Measurements from ENCODE around the gene ATOX1.
A peak's percentile ranks its signal among the peaks of the same experiment; 100 is the strongest.
"Not testable (repeated sequence)": the region's sequence is repeated elsewhere in the genome, so short reads cannot be mapped to it uniquely, and the experiment has no call there.

ATOX1 gene

DNA sequence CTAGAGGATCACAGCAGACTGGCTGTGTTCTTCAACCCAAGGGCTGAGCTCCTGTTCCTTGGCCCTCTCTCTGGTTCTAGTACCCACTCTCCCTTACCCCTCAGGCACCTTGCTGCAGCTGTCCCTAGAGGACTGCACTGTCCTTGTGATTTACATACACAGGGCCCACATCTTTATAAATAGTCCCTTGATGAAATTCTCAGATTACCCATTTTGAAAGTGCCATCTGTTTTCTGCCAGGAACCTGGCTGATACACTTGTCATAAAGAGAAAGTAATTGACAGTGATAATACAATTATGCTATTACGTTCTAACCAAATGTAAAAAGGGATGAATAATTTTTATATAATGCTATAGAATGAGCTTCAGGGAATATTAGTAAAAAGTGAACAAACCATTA, 55.2 kb downstream of the ATOX1 start:
- H3K4me1 ChIP-seq = peaks cover 22% of the 10 kb centered on the region
- H3K27me3 ChIP-seq = no peaks in the 10 kb centered on the region
- no peak for TF ChIP-seq Cebpa-rat (IDR thresholded peaks at IDR 0.05)
- peak overlapping the region; percentile 12; the same call in 1 of the 2 replicates for H3K9ac ChIP-seq
- 0 out of 2 replicates have a peak overlapping the region, but pooled peaks have one; percentile 24 for H3K4me2 ChIP-seq
- H4K20me1 ChIP-seq = no peaks in the 10 kb centered on the region
- H3K9me3 ChIP-seq = no peaks in the 10 kb centered on the region
- no peak overlapping the region for H3K4me3 ChIP-seq
- no peak overlapping the region for H3K27ac ChIP-seq
- no peaks in the 10 kb centered on the region for H3K36me3 ChIP-seq

- H3K27ac ChIP-seq = no peak overlapping the region
Observed at GRCh38 chr5:151700820-151701219, 57.6 kb downstream of the ATOX1 start.

GRCh38 chr5:151700296-151700695, 58.1 kb downstream of the ATOX1 start:
- Histone ChIP-seq H3K4me2 (peak overlapping the region; percentile 44; the same call in 1 of the 2 replicates), H3K9ac (no peak overlapping the region), H3K9me3 (no peaks in the 10 kb centered on the region), H3K4me1 (peaks cover 22% of the 10 kb centered on the region), H3K27ac (no peak overlapping the region), H3K27me3 (no peaks in the 10 kb centered on the region), H3K4me3 (no peak overlapping the region), H3K36me3 (no peaks in the 10 kb centered on the region), H4K20me1 (no peaks in the 10 kb centered on the region)
- TF ChIP-seq Cebpa-rat (IDR thresholded peaks at IDR 0.05) = no peak

More at GRCh38 chr5:151700820-151701219, 57.6 kb downstream of the ATOX1 start:
- H3K27me3 ChIP-seq = no peaks in the 10 kb centered on the region
- no peak overlapping the region for H3K4me3 ChIP-seq
- no peaks in the 10 kb centered on the region for H3K36me3 ChIP-seq
- peak overlapping the region; percentile 44 for H3K4me2 ChIP-seq
- no peak for TF ChIP-seq Cebpa-rat (IDR thresholded peaks at IDR 0.05)
- no peak overlapping the region for H3K9ac ChIP-seq
- H3K4me1 ChIP-seq = peaks cover 22% of the 10 kb centered on the region
- H4K20me1 ChIP-seq = no peaks in the 10 kb centered on the region
- no peaks in the 10 kb centered on the region for H3K9me3 ChIP-seq

DNA sequence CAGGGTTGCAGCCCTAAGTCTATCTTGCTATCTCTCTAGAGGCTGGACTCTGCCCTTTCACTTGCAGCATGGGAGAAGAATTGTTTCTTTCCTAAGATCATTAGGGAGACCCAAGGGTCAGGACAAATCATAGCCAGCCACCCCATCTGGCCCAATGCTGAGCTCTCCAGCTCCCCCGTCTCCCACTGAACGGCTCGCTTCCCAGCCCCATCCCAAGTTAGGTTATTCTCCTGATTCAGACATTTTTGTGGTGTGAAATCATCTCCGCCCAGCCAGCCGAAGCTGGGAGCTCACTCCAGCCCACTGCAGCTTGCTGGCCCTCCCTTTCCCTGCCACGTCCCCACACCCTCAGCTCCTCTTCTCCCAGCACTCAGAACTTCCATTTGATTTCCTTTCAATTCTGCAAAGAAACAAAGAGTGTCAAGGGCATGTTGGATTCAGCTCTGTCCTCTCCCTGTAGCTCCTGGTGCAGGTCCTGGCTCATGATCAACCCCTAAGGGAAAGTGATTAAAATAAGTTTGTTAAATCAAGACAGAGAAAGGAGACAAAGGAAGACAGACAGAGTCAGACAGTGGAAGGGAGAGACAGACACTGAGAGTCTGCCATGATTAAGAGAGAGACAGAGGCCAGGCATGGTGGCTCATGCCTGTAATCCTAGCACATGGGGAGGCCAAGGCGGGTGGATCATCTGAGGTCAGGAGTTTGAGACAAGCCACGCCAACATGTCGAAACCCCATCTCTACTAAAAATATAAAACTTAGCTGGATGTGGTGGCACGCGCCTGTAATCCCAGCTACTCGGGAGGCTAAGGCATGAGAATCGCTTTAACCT, 59.1 kb downstream of the ATOX1 start:
- Histone ChIP-seq H3K27ac (no peak overlapping the region), H3K4me3 (no peak overlapping the region), H3K9ac (no peak overlapping the region)

GRCh38 chr5:151698081-151698480, 60.4 kb downstream of the ATOX1 start:
- H3K4me3 ChIP-seq, H3K4me2 ChIP-seq, H3K27ac ChIP-seq, H3K27me3 ChIP-seq, H3K9ac ChIP-seq, H4K20me1 ChIP-seq, H3K36me3 ChIP-seq, H3K9me3 ChIP-seq: not testable (repeated sequence)
- peaks cover 18% of the 10 kb centered on the region for H3K4me1 ChIP-seq

More for the DNA sequence above, 59.1 kb downstream of the ATOX1 start:
- H3K36me3 ChIP-seq = no peaks in the 10 kb centered on the region
- TF ChIP-seq Cebpa-rat (IDR thresholded peaks at IDR 0.05) = no peak
- H3K9me3 ChIP-seq = no peaks in the 10 kb centered on the region
- peaks cover 22% of the 10 kb centered on the region for H3K4me1 ChIP-seq
- H3K4me2 ChIP-seq = no peak overlapping the region
- H3K27me3 ChIP-seq = no peaks in the 10 kb centered on the region
- H4K20me1 ChIP-seq = no peaks in the 10 kb centered on the region

DNA sequence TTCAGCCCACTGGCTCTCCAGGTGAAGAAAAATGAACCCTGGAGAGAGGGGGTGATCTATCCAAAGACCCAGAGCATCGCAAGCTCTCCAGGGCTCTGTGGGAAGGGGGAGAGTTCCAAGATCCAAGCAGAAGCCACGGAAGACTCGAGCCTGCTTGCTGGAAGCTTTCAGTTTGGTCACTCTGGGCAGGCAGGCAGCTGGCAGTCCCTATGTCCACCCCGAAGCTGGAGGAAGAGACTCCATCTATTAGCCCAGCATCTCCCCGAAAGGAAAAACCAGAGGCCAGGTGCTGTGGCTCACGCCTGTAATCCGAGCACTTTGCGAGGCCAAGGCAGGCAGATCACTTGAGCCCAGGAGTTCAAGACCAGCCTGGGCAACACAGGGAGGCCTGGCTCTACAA, 61.0 kb downstream of the ATOX1 start:
- Histone ChIP-seq H3K27ac (no peak overlapping the region), H3K36me3 (no peaks in the 10 kb centered on the region), H3K27me3 (no peaks in the 10 kb centered on the region), H3K4me2 (no peak overlapping the region), H3K9me3 (no peaks in the 10 kb centered on the region), H3K4me3 (no peak overlapping the region), H3K9ac (no peak overlapping the region), H4K20me1 (no peaks in the 10 kb centered on the region), H3K4me1 (peaks cover 13% of the 10 kb centered on the region)
- no peak for TF ChIP-seq Cebpa-rat (IDR thresholded peaks at IDR 0.05)

DNA sequence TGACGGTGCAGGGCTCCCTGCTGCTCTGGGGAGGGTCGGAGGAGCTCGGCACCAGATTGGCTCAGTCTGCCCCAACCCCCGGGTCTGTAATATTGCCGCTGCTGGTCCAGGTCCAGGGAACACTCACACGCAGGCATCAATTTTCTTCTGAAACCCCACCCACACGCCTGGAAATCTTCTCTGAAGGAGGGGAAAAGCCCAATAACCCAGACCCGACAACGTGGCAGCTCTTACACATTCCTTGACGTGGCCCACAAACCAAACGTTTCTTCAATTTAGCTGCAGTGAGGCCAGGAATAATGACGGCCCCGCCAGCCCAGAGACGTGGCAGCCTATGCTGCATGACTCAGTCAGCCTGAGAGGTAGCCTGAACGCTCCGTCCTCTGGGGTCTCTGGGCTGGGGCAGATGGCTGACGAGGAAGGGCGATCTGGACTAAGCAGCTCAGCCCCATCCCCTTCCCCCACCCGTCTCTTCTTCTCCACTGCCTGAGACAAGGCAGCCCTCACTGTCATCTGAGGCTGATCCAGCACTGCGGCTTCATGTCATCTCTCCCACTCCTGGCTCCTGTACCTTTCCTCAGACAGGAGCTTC, 61.9 kb downstream of the ATOX1 start:
- TF ChIP-seq Cebpa-rat (IDR thresholded peaks at IDR 0.05) = no peak
- H4K20me1 ChIP-seq = no peaks in the 10 kb centered on the region
- H3K9me3 ChIP-seq = no peaks in the 10 kb centered on the region
- no peak overlapping the region for H3K9ac ChIP-seq
- no peaks in the 10 kb centered on the region for H3K27me3 ChIP-seq
- H3K4me2 ChIP-seq = no peak overlapping the region
- H3K27ac ChIP-seq = no peak overlapping the region
- H3K4me1 ChIP-seq = peaks cover 13% of the 10 kb centered on the region
- H3K36me3 ChIP-seq = no peaks in the 10 kb centered on the region
- H3K4me3 ChIP-seq = no peak overlapping the region

GRCh38 chr5:151695464-151695863, 63.0 kb downstream of the ATOX1 start:
- peaks cover 3% of the 10 kb centered on the region for H3K4me1 ChIP-seq
- H3K27me3 ChIP-seq = no peaks in the 10 kb centered on the region
- no peak overlapping the region for H3K4me2 ChIP-seq
- H4K20me1 ChIP-seq = no peaks in the 10 kb centered on the region
- TF ChIP-seq Cebpa-rat (IDR thresholded peaks at IDR 0.05) = no peak
- H3K9me3 ChIP-seq = no peaks in the 10 kb centered on the region
- no peak overlapping the region for H3K9ac ChIP-seq
- no peak overlapping the region for H3K27ac ChIP-seq
- no peak overlapping the region for H3K4me3 ChIP-seq
- no peaks in the 10 kb centered on the region for H3K36me3 ChIP-seq

DNA sequence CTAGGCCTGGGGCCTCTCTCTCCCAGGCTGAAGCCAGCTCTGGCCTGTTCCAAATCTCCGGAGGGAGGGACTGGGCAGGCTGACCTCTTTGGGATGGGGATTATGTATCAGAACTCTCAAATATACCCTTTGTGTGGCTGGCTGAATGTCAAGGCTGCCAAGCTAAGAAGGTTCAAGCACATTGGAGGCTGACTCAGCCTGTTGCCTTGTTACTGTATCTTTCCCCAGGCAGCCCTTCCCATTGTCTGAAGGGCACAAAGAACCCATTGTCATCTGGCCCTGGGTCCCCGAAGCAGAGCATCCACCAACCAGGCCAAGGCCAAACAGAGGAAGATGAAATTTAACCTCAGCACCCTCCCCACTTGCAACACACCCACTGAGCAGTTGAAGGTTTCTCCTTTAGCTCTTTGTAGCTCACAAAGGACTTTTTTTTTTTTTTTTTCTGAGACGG, 64.4 kb downstream of the ATOX1 start:
- Histone ChIP-seq H3K4me3 (no peak overlapping the region), H3K4me1 (no peaks in the 10 kb centered on the region), H3K36me3 (no peaks in the 10 kb centered on the region), H3K9me3 (no peaks in the 10 kb centered on the region), H3K27me3 (no peaks in the 10 kb centered on the region), H3K9ac (no peak overlapping the region), H3K4me2 (no peak overlapping the region), H4K20me1 (no peaks in the 10 kb centered on the region), H3K27ac (no peak overlapping the region)
- TF ChIP-seq Cebpa-rat (IDR thresholded peaks at IDR 0.05) = no peak
